Stimulated activated naive B cell treated with anti-CD40 and anti-IgM and Interleukin-4, amounts not matched to agents 10 μg/mL and 1 μg/mL and 100 μg/mL, for 72 hours (primary cell): Measurements from ENCODE around the gene RSRC1.
A peak's percentile ranks its signal among the peaks of the same experiment; 100 is the strongest.
"Not testable (repeated sequence)": the region's sequence is repeated elsewhere in the genome, so short reads cannot be mapped to it uniquely, and the experiment has no call there.

Experiments
- ATAC-seq, 2 donors: fragments of 150-1000 bp; cut with Tn5 transposase; replicated peaks; 2 replicates each; pipeline ENCODE4 v1.10.0; 2021; ENCODE audit warnings: moderate library complexity in 1 of 2
- DNase-seq: peaks from one replicate; pipeline ENCODE4 v3.0.0; 2021
- H3K27ac Mint-ChIP-seq: one replicate; pipeline ENCODE4 v1.8.0; 2022; ENCODE audit warnings: mild to moderate bottlenecking, mixed read lengths
- H3K27me3 Mint-ChIP-seq, 2 donors: one replicate each; pipeline ENCODE4 v1.8.0; 2022; ENCODE audit warnings: mixed read lengths in 2 of 2
- H3K36me3 Mint-ChIP-seq, 2 donors: one replicate each; pipeline ENCODE4 v1.8.0; 2022; ENCODE audit warnings: mixed read lengths in 2 of 2, mild to moderate bottlenecking in 1 of 2
- H3K4me1 Mint-ChIP-seq, 2 donors: one replicate each; pipeline ENCODE4 v1.8.0; 2022; ENCODE audit warnings: mixed read lengths in 2 of 2, mild to moderate bottlenecking in 1 of 2
- H3K4me3 Mint-ChIP-seq, 2 donors: one replicate each; pipeline ENCODE4 v1.8.0; 2022; ENCODE audit warnings: mild to moderate bottlenecking in 2 of 2, mixed read lengths in 2 of 2, moderate library complexity in 1 of 2
- H3K9me3 Mint-ChIP-seq, 2 donors: one replicate each; pipeline ENCODE4 v1.8.0; 2022; ENCODE audit warnings: mixed read lengths in 2 of 2, mild to moderate bottlenecking in 1 of 2

Gene RSRC1

DNA sequence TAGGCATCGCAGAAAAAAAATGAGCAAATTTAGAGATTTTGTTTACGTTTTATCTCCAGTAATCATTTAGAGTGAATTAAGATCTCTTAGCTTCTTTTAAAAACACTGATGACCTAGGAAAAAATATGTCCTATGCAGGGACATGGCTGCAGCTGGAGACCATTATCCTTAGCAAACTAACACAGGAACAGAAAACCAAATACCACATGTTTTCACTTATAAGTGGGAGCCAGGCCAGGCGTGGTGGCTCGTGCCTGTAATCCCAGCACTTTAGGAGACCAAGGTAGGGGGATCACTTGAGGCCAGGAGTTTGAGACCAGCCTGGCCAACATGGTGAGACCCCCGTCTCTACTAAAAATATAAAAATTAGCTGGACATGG, 298.6 kb downstream of the RSRC1 start:
- ATAC-seq, H3K27ac Mint-ChIP-seq, DNase-seq, H3K4me1 Mint-ChIP-seq, H3K9me3 Mint-ChIP-seq, H3K4me3 Mint-ChIP-seq, H3K27me3 Mint-ChIP-seq: not testable (repeated sequence)
- peaks cover 8 to 13% of the 10 kb centered on the region in 2 donors for H3K36me3 Mint-ChIP-seq

DNA sequence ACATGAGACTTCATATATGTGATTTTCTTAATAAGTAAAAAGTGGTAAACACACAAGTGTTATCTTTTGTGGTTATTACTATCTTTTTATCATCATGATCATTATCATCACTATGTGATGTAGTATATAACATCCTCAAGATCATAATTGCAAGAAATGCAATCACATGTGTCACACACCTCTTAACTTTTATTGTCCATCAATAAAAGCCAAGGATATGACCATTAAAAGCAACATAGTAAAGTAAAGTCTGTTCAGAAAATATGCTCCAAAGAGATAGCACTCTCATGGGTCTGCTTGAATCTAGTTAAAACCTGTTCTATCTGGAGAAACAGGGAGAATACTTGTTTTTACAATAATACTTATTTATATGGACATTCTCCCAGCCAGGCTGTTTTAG, 308.1 kb downstream of the RSRC1 start:
- Mint-ChIP-seq H3K4me1 (peaks cover 8 to 18% of the 10 kb centered on the region in 2 donors), H3K27me3 (no peaks in the 10 kb centered on the region), H3K9me3 (peaks cover 0 to 6% of the 10 kb centered on the region in 2 donors), H3K4me3 (no peak overlapping the region), H3K36me3 (peaks cover 10 to 13% of the 10 kb centered on the region in 2 donors), H3K27ac (no peak overlapping the region)
- no peak for ATAC-seq
- no peak for DNase-seq

DNA sequence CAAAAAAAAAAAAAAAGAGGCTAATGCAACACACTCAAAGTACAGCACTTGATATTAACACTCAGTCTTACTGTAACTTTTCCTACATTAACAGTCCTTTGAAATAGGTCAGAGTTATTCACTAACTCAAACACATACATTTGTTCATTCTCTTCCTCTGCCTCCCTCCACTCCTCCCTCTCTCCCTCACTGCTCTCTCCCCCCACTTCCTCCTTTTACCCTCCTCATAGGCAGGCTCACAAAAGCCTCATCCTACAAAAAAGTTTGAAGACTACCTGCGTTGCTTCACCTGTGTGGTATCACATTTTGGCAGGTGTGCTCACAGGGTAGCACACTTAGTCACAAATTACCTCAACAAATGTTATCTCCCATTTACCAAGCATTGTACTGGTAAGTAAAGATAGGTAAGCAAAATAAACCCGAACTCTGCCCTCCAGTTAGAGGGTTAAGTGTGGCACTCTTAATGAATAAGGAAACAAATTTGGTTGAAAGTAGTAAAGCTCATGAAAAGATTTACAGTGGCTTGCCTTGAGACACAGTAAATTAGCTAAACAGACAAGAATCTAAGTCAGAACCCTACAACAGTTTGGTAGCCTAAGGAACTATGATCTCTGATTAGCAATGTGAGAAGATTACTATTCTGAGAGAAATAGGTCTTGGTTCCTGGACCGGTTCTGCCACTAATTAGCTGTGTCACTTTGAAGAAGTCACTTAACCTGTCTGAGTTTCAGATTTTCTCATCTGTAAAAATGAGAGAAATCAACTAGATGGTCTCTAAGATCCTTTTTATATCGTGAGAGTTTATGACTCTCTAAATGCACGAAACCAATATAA, 310.1 kb downstream of the RSRC1 start:
- DNase-seq (no peak), ATAC-seq (no peak)
- no peaks in the 10 kb centered on the region for H3K27me3 Mint-ChIP-seq
- peaks cover 5 to 11% of the 10 kb centered on the region in 2 donors for H3K36me3 Mint-ChIP-seq
- no peak overlapping the region for H3K27ac Mint-ChIP-seq
- H3K4me1 Mint-ChIP-seq: peaks cover 8 to 18% of the 10 kb centered on the region in 2 donors
- no peak overlapping the region for H3K4me3 Mint-ChIP-seq
- H3K9me3 Mint-ChIP-seq: peaks cover 0 to 3% of the 10 kb centered on the region in 2 donors

DNA sequence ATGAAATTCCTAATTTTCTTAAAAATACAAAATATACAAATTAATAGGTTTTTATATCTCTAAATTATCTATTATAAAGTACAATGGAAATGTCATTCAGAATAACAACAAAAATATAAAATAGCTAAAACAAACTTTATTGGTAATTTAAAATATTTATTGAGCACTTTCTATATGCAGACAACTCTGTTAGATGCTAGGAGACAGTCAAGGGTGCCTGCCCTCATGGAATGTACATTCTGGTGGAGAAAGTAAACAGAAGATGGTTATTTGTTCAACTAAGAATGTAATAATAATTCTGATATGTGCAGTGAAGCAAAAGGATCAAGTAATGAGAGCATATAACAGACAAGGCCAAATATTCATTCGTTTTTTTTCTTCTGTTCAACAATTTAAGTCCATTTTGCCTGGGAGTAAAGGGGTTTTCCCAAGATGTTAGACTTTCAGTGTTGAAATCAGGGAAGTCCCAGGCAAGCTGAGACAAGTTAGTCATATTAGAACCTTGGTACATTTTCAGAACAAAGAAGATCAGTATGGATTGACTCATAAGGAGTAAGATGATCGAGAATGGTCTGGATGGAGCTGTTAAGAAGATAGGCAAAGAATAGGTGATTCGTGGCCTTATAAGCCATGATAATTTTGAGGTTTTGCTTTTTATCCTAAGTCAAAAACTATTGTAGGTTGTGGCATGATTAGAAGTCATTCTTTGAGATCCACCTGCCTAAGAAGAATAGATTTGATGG, 310.9 kb downstream of the RSRC1 start:
- DNase-seq (peak; percentile 1), ATAC-seq (peak; percentile 93 to 98)
- H3K9me3 Mint-ChIP-seq: peaks cover 0 to 3% of the 10 kb centered on the region in 2 donors
- peaks cover 5 to 12% of the 10 kb centered on the region in 2 donors for H3K36me3 Mint-ChIP-seq
- H3K27me3 Mint-ChIP-seq: no peaks in the 10 kb centered on the region
- peaks cover 8 to 18% of the 10 kb centered on the region in 2 donors for H3K4me1 Mint-ChIP-seq
- no peak overlapping the region for H3K27ac Mint-ChIP-seq
- H3K4me3 Mint-ChIP-seq: no peak overlapping the region

DNA sequence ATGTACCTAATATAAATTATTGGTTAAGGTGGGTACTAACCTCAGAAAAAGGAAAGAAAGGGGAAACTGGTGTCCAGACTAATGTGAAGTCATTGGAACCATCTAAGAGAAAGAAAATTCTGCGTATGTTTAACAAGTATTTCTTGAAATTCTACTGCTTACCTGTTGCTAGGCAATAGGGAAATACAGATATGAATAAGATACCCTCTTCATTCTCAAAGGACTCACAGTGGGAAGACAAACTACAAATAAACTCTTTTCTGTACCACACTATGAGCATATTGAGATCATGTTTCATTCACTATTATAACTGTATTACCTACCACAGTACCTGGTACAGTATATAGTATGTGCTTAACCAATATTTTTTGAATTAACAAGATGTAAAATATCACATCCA, 320.6 kb downstream of the RSRC1 start:
- Mint-ChIP-seq H3K27me3 (no peaks in the 10 kb centered on the region), H3K27ac (no peak overlapping the region), H3K9me3 (no peaks in the 10 kb centered on the region), H3K4me3 (no peak overlapping the region), H3K36me3 (no peaks in the 10 kb centered on the region), H3K4me1 (no peaks in the 10 kb centered on the region)
- no peak for DNase-seq
- no peak for ATAC-seq

DNA sequence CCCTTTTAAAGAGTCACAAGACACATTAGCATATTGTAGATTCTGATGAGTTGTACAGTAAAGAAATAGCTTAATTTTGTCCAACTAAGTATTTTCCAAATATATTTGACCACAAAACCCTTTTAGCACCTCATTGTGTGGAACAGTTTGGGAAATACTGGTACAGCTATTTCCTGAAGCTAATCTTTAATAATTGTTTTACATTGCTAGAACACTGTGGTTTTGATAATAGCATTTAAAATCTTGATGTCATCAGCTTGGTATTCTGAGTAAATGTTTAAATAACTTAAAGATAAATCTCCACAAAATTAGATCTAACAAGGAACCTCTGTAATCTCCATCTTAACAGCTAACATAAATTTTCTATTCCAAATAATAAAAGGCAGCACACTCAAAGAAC, 321.1 kb downstream of the RSRC1 start:
- Mint-ChIP-seq H3K4me3 (no peak overlapping the region), H3K27me3 (no peaks in the 10 kb centered on the region), H3K36me3 (no peaks in the 10 kb centered on the region), H3K9me3 (no peaks in the 10 kb centered on the region), H3K27ac (no peak overlapping the region), H3K4me1 (no peaks in the 10 kb centered on the region)
- ATAC-seq (no peak), DNase-seq (no peak)

DNA sequence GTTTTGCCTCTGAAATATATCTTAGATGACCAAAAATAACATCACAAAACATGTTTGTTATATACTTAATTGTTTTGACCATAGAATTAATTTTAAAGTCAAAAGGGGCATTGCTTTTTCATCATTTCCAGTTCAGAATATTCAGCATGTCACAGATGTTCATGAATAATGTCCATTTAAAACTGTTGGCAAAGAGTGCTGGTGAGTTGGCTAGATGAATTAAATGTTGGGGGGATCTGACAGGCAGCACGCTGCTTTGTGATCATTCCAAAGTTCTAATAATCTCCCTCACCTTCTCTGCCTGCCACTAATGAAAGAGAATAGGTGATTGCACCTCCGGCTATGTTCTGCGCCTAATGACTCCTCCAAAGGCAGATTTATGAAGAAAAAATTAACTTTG, 321.9 kb downstream of the RSRC1 start:
- Mint-ChIP-seq H3K9me3 (no peaks in the 10 kb centered on the region), H3K4me1 (no peaks in the 10 kb centered on the region), H3K27me3 (no peaks in the 10 kb centered on the region), H3K36me3 (no peaks in the 10 kb centered on the region), H3K27ac (no peak overlapping the region), H3K4me3 (no peak overlapping the region)
- ATAC-seq (no peak), DNase-seq (no peak)

DNA sequence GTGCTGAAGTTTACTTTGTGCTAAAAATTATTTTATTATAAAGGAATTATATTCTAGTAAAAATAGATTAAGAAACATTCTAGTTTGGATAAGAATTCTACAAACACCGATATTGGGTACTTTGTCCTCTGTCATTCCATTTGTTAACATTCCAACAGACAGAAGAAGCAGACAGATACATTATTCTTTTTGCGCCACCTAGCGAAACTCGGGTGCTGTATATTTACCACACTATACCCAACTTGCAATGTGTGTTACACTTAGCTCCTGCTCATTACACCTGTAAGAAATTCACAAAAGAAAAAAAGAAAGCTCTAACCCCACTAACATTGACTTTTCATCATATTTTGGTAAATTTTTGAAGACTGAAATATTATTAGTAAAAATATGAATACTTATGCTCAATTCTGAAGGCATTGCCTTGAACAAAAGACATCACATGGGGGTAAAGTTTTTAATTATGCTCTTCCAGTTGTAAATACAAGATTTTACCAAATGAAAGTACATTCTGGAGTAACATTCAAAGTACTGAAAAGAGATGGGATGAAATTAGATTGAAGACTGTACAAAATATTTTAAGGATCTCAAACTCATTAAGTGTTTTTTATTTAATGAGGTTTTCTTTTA, 324.6 kb downstream of the RSRC1 start:
- Mint-ChIP-seq H3K4me1 (no peaks in the 10 kb centered on the region), H3K27me3 (no peaks in the 10 kb centered on the region), H3K9me3 (peaks cover 0 to 4% of the 10 kb centered on the region in 2 donors), H3K27ac (no peak overlapping the region), H3K36me3 (peaks cover 3 to 10% of the 10 kb centered on the region in 2 donors), H3K4me3 (no peak overlapping the region)
- ATAC-seq (peak; percentile 74 to 80), DNase-seq (peak; percentile 23)

DNA sequence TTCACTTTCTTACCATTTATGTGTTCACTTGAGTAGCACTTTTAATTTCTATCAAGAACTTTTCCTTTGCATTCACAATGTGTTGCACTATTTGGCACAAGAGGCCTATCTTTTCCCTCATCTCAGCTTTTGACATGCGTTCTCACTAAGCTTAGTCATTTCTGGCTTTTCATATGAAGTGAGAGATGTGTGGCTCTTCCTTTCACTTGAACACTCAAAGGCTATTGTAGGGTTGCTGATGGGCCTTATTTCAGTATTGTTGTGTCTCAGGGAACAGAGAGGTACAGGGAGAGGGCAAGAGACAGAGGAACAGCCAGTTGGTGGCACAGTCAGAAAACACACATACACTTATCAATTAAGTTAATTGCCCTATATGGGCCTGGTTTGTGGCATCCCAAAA, 333.7 kb downstream of the RSRC1 start:
- Mint-ChIP-seq H3K27ac (peak overlapping the region; percentile 21), H3K36me3 (peaks cover 12 to 15% of the 10 kb centered on the region in 2 donors), H3K27me3 (no peaks in the 10 kb centered on the region), H3K4me3 (no peak overlapping the region), H3K9me3 (peaks cover 2 to 6% of the 10 kb centered on the region in 2 donors), H3K4me1 (peaks cover 6 to 8% of the 10 kb centered on the region in 2 donors)
- DNase-seq (no peak), ATAC-seq (peak; percentile 75 to 78)

DNA sequence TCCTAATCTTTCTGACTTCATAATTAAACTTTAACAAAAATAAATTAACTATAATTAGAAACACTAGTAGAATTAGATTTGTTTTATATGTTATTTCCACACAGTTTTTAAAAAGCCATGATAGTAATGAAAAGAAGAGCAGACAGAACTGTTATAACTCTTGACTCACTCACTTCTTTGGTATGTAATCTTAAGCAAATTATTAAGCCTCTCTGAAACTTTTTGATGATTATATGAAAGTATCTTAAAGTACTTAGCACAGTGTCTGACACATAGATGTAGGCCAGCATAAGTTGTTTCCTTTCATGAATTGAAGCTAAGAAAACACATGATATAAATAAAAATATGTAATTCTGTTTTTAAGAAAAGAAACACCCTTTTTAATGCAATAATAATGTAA, 337.5 kb downstream of the RSRC1 start:
- no peak overlapping the region for H3K4me3 Mint-ChIP-seq
- H3K27me3 Mint-ChIP-seq: no peaks in the 10 kb centered on the region
- H3K9me3 Mint-ChIP-seq: peaks cover 2 to 6% of the 10 kb centered on the region in 2 donors
- ATAC-seq: no peak
- H3K4me1 Mint-ChIP-seq: peaks cover 15 to 21% of the 10 kb centered on the region in 2 donors
- H3K27ac Mint-ChIP-seq: no peak overlapping the region
- peaks cover 9 to 15% of the 10 kb centered on the region in 2 donors for H3K36me3 Mint-ChIP-seq
- no peak for DNase-seq

DNA sequence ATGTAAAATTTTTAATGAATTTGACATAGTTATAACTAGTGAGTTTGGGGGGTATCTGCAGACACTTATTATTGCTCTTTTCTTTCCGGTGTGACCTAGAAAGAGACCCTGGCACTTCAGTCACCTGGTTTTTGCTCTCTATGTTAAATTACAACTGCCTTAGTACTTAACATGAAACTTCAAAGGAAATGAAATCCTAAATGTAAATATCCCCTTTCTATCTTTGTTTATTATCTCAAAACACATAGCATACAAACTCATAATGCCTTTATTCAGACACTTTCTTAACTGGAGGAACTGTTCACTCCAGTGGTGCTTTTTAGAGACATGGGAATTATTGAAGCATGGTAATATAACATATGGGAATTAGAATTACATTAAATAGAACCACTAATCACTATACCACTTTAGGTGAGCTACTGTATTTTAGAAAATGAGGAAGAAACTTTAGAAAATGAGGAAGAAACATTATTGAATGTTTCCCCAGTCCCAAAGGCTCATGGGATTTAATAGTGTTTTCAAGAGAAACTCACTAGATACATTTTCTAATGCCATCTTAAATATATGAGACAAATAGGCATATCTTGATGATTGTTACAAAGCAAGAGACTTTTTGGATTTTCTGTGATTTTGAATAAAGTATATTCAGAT, 341.6 kb downstream of the RSRC1 start:
- Mint-ChIP-seq H3K4me3 (peak overlapping the region in 1 of 2 donors; percentile 35), H3K27me3 (no peaks in the 10 kb centered on the region), H3K27ac (no peak overlapping the region), H3K9me3 (peaks cover 0 to 6% of the 10 kb centered on the region in 2 donors), H3K36me3 (peaks cover 9 to 21% of the 10 kb centered on the region in 2 donors), H3K4me1 (peaks cover 16 to 41% of the 10 kb centered on the region in 2 donors)
- ATAC-seq (peak; percentile 39 to 42), DNase-seq (no peak)

DNA sequence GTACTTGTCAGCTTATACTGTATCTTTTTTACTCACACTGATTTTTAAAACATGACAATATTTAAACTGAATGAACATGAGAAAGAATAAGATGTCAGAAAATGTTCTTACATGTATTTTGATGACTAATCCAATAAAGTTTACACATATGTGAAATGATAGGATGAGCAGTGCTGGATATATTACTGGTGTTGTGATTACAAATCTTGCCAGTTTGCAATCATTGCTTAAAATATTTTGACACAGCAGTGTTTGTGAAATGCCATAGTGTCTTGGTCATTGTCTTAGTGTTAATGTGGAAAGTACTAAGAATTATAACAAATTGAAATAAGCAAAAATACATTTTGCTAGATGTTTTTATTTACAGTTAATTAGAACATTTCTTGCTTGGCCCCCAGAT, 342.4 kb downstream of the RSRC1 start:
- Mint-ChIP-seq H3K27ac (no peak overlapping the region), H3K9me3 (peaks cover 0 to 10% of the 10 kb centered on the region in 2 donors), H3K36me3 (peaks cover 13 to 25% of the 10 kb centered on the region in 2 donors), H3K4me1 (peaks cover 17 to 42% of the 10 kb centered on the region in 2 donors), H3K4me3 (no peak overlapping the region), H3K27me3 (no peaks in the 10 kb centered on the region)
- DNase-seq: no peak
- ATAC-seq: no peak

DNA sequence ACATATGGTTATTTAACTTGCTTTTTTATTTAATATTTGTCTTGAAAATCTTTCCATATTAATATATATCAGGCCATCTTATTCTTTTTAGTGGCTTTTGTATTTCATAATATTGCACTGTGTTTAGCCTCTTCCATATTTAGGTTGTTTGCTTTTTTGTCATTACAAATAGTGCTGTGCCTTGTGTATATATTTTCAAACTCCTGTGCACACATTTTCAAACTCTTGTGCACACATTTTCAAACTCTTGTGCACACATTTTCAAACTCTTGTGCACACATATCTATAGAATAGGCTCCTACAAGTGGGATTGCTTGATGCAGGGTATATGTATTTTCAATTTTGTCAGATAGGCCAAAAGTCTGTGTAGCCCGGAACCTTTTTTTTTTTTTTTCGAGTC, 343.1 kb downstream of the RSRC1 start:
- H3K4me3 Mint-ChIP-seq: no peak overlapping the region
- peaks cover 13 to 25% of the 10 kb centered on the region in 2 donors for H3K36me3 Mint-ChIP-seq
- no peaks in the 10 kb centered on the region for H3K27me3 Mint-ChIP-seq
- peaks cover 17 to 43% of the 10 kb centered on the region in 2 donors for H3K4me1 Mint-ChIP-seq
- ATAC-seq (no peak), DNase-seq (no peak)
- peaks cover 0 to 10% of the 10 kb centered on the region in 2 donors for H3K9me3 Mint-ChIP-seq
- H3K27ac Mint-ChIP-seq: no peak overlapping the region

DNA sequence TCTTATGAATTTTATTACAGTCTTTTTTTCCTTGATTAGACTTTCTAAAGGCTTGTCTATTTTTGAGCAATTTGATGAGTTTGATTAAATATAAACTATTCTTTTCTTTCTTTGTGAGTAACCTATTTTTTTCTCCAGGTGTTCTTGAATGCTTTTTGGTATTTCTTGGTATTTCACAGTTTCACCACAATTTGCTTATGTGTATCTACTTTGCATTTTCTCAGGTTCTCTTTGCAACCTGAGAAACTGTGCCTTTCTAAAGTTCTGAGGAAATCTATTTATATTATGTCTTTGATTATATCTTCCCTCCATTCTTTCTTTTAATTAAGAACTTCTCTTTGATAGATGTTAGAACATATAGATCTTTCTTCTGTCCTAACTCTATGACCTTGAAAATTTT, 344.0 kb downstream of the RSRC1 start:
- H3K27me3 Mint-ChIP-seq: no peaks in the 10 kb centered on the region
- peak overlapping the region; percentile 37 for H3K27ac Mint-ChIP-seq
- H3K36me3 Mint-ChIP-seq: peaks cover 13 to 25% of the 10 kb centered on the region in 2 donors
- no peak overlapping the region for H3K4me3 Mint-ChIP-seq
- ATAC-seq (peak in 1 of 2 donors; percentile 63), DNase-seq (no peak)
- H3K4me1 Mint-ChIP-seq: peaks cover 17 to 43% of the 10 kb centered on the region in 2 donors
- peaks cover 0 to 10% of the 10 kb centered on the region in 2 donors for H3K9me3 Mint-ChIP-seq
